Psoas muscle (tissue), 8 donors: ENCODE measurements around the gene MS4A2. TPM values are rescaled to one million over a fixed set of nuclear protein-coding genes. Genes with fewer than 3 reads are reported as not detected.

Source experiments
- ATAC-seq, 4 donors: fragments of 200-7000 bp; cut with Tn5 transposase; one replicate each; pipeline ENCODE4 v1.9.1; 2020; ENCODE audit warnings: moderate library complexity in 3 of 4, mild to moderate bottlenecking in 2 of 4
- DNase-seq, 2 donors: peaks; one replicate each; pipeline ENCODE4 v3.0.0-alpha.2; 2020
- H3K27ac ChIP-seq: fragments of 200-600 bp; one replicate; pipeline ENCODE4 v1.8.0; 2022
- H3K27me3 ChIP-seq, 3 donors: fragments of 200-600 bp in 1 of 3; one replicate each; pipeline versions ENCODE4 v1.6.1 to v1.8.0; 2013 to 2022; ENCODE audit warnings: low read length in 2 of 3, mild to moderate bottlenecking in 2 of 3, moderate library complexity in 1 of 3; ENCODE audit not compliant: insufficient read depth in 3 of 3
- H3K36me3 ChIP-seq, 2 donors: fragments of 200-600 bp in 1 of 2; one replicate each; pipeline versions ENCODE4 v1.6.1 to v1.8.0; 2013 to 2022; ENCODE audit warnings: low read depth in 1 of 2, mild to moderate bottlenecking in 1 of 2, moderate library complexity in 1 of 2; ENCODE audit not compliant: insufficient read depth in 1 of 2
- H3K4me1 ChIP-seq: fragments of 200-600 bp; one replicate; pipeline ENCODE4 v1.8.0; 2022
- H3K4me3 ChIP-seq: fragments of 200-600 bp; one replicate; pipeline ENCODE4 v1.8.0; 2022; ENCODE audit warnings: mild to moderate bottlenecking
- H3K9me3 ChIP-seq: fragments of 200-600 bp; one replicate; pipeline ENCODE4 v1.8.0; 2022
- WGBS, 3 donors: extraction: QIAGEN DNeasy Blood & Tissue Kit; methylation state at CpG; one replicate each; pipeline versions ENCODE4 v1.1.6 to v1.1.7; 2013; 5-methylcytosine and 5-hydroxymethylcytosine counted together
- intact Hi-C, 2 donors: fragments of 100-400 bp; cut with DNase I; formaldehyde crosslinking; loops; one replicate each; pipeline versions ENCODE4 v1.11.0 to v1.14.2; 2022
- polyA plus RNA-seq, 3 donors: library from polyadenylated mRNA; stranded (reverse); fragments of 200-250 nt; gene quantifications; one replicate each; pipeline ENCODE4 v1.2.3, GENCODE V29; 2013
- total RNA-seq, 4 donors: library from RNA; stranded (reverse); fragmentation: NEBNext Ultra II Directional in 2 of 4; extraction: Animal tissue kit (Norgen Biotek cat#: 25700) in 2 of 4; gene quantifications; one replicate each; pipeline versions ENCODE4 v1.2.1 to v1.2.4, GENCODE V29; 2021 to 2023
- TF ChIP-seq, protein P1 (sequence below): fragments of 200-600 bp; IDR thresholded peaks from one replicate; pipeline ENCODE4 v1.8.0; 2022; ENCODE audit warnings: antibody characterized with exemption
- donor health status: healthy with polysubstance abuse.
- donor health status: DM: no; HTN: no; CAD: no; lungs with moderate emphysema.
- donor health status: Bipolar disorder and iron deficiency.
- donor health status: healthy.
- donor health status: DM: yes; HTN: yes; CAD: no.
- donor health status: DM: no; HTN: no; CAD: no.
- donor health status: DM: no; HTN: no; CAD: no.
- donor health status: DM: yes; HTN: yes; CAD: no.

The MS4A2 gene
- total and polyA plus RNA-seq, 7 donors: 0.01 to 0.55 (median 0.19) TPM; not detected in 1

DNA sequence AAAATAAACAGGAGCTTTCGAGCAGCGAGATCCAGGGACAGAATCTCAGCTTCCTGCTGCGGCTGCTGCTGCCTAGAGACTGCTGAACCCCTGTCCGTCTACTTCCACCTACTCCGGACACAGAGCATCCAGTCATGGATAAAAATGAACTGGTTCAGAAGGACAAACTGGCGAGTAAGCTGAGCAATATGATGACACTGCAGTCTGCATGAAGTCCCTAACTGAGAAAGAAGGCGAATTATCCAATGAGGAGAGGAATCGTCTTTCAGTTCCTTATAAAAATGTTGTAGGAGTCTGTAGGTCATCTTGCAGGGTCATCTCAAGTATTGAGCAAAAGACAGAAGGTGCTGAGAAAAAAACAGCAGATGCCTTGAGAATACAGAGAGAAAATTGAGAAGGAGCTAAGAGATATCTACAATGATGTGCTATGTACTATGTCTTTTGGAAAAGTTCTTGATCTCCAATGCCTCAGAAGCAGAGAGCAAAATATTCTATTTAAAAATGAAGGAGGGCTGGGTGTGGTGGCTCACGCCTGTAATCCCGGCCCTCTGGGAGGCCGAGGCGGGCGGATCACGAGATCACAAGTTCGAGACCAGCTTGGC is 11.1 kb upstream of the MS4A2 start:
- Histone ChIP-seq H3K4me1 (no peaks in the 10 kb centered on the region), H3K27me3 (no peaks in the 10 kb centered on the region), H3K9me3 (no peaks in the 10 kb centered on the region), H3K4me3 (no peak overlapping the region), H3K27ac (no peak overlapping the region), H3K36me3 (no peaks in the 10 kb centered on the region)
- TF ChIP-seq, protein P1, sequence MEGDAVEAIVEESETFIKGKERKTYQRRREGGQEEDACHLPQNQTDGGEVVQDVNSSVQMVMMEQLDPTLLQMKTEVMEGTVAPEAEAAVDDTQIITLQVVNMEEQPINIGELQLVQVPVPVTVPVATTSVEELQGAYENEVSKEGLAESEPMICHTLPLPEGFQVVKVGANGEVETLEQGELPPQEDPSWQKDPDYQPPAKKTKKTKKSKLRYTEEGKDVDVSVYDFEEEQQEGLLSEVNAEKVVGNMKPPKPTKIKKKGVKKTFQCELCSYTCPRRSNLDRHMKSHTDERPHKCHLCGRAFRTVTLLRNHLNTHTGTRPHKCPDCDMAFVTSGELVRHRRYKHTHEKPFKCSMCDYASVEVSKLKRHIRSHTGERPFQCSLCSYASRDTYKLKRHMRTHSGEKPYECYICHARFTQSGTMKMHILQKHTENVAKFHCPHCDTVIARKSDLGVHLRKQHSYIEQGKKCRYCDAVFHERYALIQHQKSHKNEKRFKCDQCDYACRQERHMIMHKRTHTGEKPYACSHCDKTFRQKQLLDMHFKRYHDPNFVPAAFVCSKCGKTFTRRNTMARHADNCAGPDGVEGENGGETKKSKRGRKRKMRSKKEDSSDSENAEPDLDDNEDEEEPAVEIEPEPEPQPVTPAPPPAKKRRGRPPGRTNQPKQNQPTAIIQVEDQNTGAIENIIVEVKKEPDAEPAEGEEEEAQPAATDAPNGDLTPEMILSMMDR: no peak
- DNase-seq (no peak), ATAC-seq (no peak)
- intact Hi-C loops: no loop called here
- WGBS, 3 donors: 75 to 81% (median 79%) methylated on average over 15 of the region's 15 CpGs

DNA sequence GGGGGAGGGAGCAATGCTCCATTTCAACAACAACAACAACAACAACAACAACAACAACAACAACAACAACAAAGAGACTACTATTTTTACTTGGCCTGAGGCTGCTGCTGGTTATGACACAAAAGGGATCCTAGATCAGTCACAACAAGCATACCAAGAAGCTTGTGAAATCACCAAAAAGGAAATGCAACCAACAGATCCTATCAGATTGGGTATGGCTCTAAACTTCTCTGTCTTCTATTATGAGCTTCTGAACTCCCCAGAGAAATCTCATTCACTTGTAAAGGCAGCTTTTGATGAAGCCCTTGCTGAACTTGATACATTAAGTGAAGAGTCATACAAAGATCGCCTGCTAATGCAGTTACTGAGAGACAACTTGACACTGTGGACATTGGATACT is 10.5 kb upstream of the MS4A2 start:
- 40 to 67% (median 47%) methylated on average over 1 of the region's 1 CpG for WGBS, 3 donors
- no peak for ATAC-seq
- intact Hi-C loops: no loop called here
- TF ChIP-seq, protein P1: no peak
- Histone ChIP-seq H3K36me3 (no peaks in the 10 kb centered on the region), H3K27me3 (no peaks in the 10 kb centered on the region), H3K27ac (no peak overlapping the region), H3K4me3 (no peak overlapping the region), H3K4me1 (no peaks in the 10 kb centered on the region), H3K9me3 (no peaks in the 10 kb centered on the region)
- no peak for DNase-seq

GRCh38 chr11:60078745-60079144 is 9.7 kb upstream of the MS4A2 start:
- intact Hi-C loops: no loop called here
- no peak for ATAC-seq
- Histone ChIP-seq H3K27me3 (no peaks in the 10 kb centered on the region), H3K36me3 (no peaks in the 10 kb centered on the region), H3K4me1 (no peaks in the 10 kb centered on the region), H3K9me3 (no peaks in the 10 kb centered on the region), H3K27ac (no peak overlapping the region), H3K4me3 (no peak overlapping the region)
- 34 to 49% (median 43%) methylated on average over 4 of the region's 4 CpGs for WGBS, 3 donors
- TF ChIP-seq, protein P1: no peak
- DNase-seq: no peak

- no peak for DNase-seq
- WGBS, 3 donors: 42 to 52% (median 43%) methylated on average over 3 of the region's 3 CpGs
- intact Hi-C loops: no loop called here
- Histone ChIP-seq H3K27me3 (no peaks in the 10 kb centered on the region), H3K9me3 (no peaks in the 10 kb centered on the region), H3K27ac (no peak overlapping the region), H3K4me3 (no peak overlapping the region), H3K36me3 (no peaks in the 10 kb centered on the region), H3K4me1 (no peaks in the 10 kb centered on the region)
- no peak for ATAC-seq
- TF ChIP-seq, protein P1: no peak
Measured at GRCh38 chr11:60080535-60080934, 7.9 kb upstream of the MS4A2 start.
